ENCODE measurements around the gene JAG2. TPM values are rescaled to one million over a fixed set of nuclear protein-coding genes. Genes with fewer than 3 reads are reported as not detected.
"Not testable (repeated sequence)": the region's sequence is repeated elsewhere in the genome, so short reads cannot be mapped to it uniquely, and the experiment has no call there.

Gene JAG2
- total RNA-seq, 2 experiments from 2014 or later, result 2.3 to 2.5 TPM

GRCh38 chr14:105123064-105123665, 45.4 kb downstream of the JAG2 start:
- Mint-ChIP-seq H3K27me3 (peaks cover 27% of the 10 kb centered on the region), H3K9me3 (peaks cover 17% of the 10 kb centered on the region), H3K4me3 (no peak overlapping the region), H3K36me3 (no peaks in the 10 kb centered on the region), H3K4me1 (no peaks in the 10 kb centered on the region), H3K27ac (no peak overlapping the region)
- no peak for DNase-seq

GRCh38 chr14:105120056-105120455, 48.5 kb downstream of the JAG2 start:
- no peaks in the 10 kb centered on the region for H3K4me1 Mint-ChIP-seq
- DNase-seq, result no peak
- H3K9me3 Mint-ChIP-seq, result peaks cover 17% of the 10 kb centered on the region
- peaks cover 20% of the 10 kb centered on the region for H3K27me3 Mint-ChIP-seq
- H3K4me3 Mint-ChIP-seq, result no peak overlapping the region
- no peaks in the 10 kb centered on the region for H3K36me3 Mint-ChIP-seq
- no peak overlapping the region for H3K27ac Mint-ChIP-seq

GRCh38 chr14:105119408-105120025, 49.1 kb downstream of the JAG2 start:
- H3K4me1 Mint-ChIP-seq, result no peaks in the 10 kb centered on the region
- H3K4me3 Mint-ChIP-seq, result no peak overlapping the region
- peaks cover 17% of the 10 kb centered on the region for H3K9me3 Mint-ChIP-seq
- DNase-seq, result no peak
- H3K27me3 Mint-ChIP-seq, result peaks cover 20% of the 10 kb centered on the region
- no peaks in the 10 kb centered on the region for H3K36me3 Mint-ChIP-seq
- H3K27ac Mint-ChIP-seq, result no peak overlapping the region

GRCh38 chr14:105118646-105119407, 49.7 kb downstream of the JAG2 start:
- DNase-seq, result no peak
- peaks cover 19% of the 10 kb centered on the region for H3K27me3 Mint-ChIP-seq

DNA sequence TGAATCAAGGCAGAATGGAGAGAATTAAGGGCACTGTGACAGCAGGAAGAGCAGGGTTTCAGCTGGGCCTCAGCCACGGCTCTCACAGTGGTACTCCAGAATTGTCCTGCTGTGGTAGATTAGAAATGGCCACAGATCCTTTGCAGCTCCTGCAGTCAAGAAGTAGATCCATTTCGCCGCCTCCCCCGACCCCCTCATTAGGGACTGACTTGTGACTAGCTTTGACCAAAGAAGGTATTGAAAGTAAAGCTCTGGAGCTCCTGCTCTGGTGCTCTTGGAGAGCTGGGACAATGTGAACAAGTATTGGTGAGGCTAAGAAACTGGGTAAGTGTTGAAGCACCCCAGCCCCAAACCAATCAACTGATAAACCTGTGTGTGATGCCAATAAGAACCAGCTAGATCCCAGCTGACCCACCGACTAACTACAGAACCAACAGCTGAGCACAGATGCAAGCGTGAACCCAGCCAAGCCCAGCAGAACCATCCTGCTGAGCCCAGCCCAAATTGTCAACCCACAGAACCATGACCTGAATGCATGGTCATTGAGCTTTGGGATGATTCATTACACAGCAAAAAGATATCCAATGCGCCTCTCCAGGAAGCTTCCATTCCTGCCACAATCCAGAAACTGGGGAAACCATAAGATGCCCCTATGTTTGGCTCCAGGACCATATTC, 50.7 kb downstream of the JAG2 start:
- peaks cover 16% of the 10 kb centered on the region for H3K9me3 Mint-ChIP-seq
- no peaks in the 10 kb centered on the region for H3K36me3 Mint-ChIP-seq
- DNase-seq, result no peak
- peaks cover 14% of the 10 kb centered on the region for H3K27me3 Mint-ChIP-seq
- H3K27ac Mint-ChIP-seq, result no peak overlapping the region
- no peaks in the 10 kb centered on the region for H3K4me1 Mint-ChIP-seq
- no peak overlapping the region for H3K4me3 Mint-ChIP-seq

More at GRCh38 chr14:105118646-105119407, 49.7 kb downstream of the JAG2 start:
- H3K36me3 Mint-ChIP-seq, result no peaks in the 10 kb centered on the region
- peaks cover 17% of the 10 kb centered on the region for H3K9me3 Mint-ChIP-seq
- no peak overlapping the region for H3K27ac Mint-ChIP-seq
- no peak overlapping the region for H3K4me3 Mint-ChIP-seq
- no peaks in the 10 kb centered on the region for H3K4me1 Mint-ChIP-seq

DNA sequence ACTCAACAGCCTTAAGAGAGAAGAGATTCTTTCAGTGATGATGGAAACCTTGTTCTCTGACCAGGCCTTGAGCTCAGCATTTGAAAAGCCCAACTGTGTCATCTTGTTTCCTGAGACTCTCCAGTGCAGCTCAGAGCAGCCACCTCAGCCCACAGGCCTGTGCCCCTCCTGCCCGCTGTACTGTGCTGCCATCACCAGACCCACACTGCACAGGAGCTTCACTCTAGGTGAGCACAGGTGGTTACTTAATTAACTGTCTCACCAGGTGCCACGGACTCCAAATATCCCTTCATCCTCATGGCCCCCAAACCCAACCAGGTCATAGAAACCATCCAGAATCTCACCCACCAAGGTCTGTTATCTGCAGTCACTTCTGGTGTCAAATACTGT, 51.3 kb downstream of the JAG2 start:
- Mint-ChIP-seq H3K4me1 (no peaks in the 10 kb centered on the region), H3K36me3 (no peaks in the 10 kb centered on the region), H3K27me3 (peaks cover 14% of the 10 kb centered on the region), H3K9me3 (peaks cover 14% of the 10 kb centered on the region), H3K27ac (no peak overlapping the region), H3K4me3 (no peak overlapping the region)
- no peak for DNase-seq

- H3K27ac Mint-ChIP-seq, result no peak overlapping the region
- H3K27me3 Mint-ChIP-seq, result peaks cover 14% of the 10 kb centered on the region
- H3K4me1 Mint-ChIP-seq, result no peaks in the 10 kb centered on the region
- DNase-seq, result no peak
- peaks cover 9% of the 10 kb centered on the region for H3K9me3 Mint-ChIP-seq
- H3K36me3 Mint-ChIP-seq, result no peaks in the 10 kb centered on the region
- no peak overlapping the region for H3K4me3 Mint-ChIP-seq
Measured at GRCh38 chr14:105116451-105117256, 51.9 kb downstream of the JAG2 start.

- H3K4me3 Mint-ChIP-seq, H3K36me3 Mint-ChIP-seq, H3K27ac Mint-ChIP-seq, H3K9me3 Mint-ChIP-seq, H3K4me1 Mint-ChIP-seq, DNase-seq: not testable (repeated sequence)
- peaks cover 25% of the 10 kb centered on the region for H3K27me3 Mint-ChIP-seq
Measured at GRCh38 chr14:105109243-105109642, 59.3 kb downstream of the JAG2 start.

- no peak for DNase-seq
- peaks cover 32% of the 10 kb centered on the region for H3K27me3 Mint-ChIP-seq
- no peaks in the 10 kb centered on the region for H3K4me1 Mint-ChIP-seq
- H3K9me3 Mint-ChIP-seq, result no peaks in the 10 kb centered on the region
- no peak overlapping the region for H3K4me3 Mint-ChIP-seq
- no peaks in the 10 kb centered on the region for H3K36me3 Mint-ChIP-seq
- H3K27ac Mint-ChIP-seq, result no peak overlapping the region
Measured at GRCh38 chr14:105108516-105108864, 60.1 kb downstream of the JAG2 start.

DNA sequence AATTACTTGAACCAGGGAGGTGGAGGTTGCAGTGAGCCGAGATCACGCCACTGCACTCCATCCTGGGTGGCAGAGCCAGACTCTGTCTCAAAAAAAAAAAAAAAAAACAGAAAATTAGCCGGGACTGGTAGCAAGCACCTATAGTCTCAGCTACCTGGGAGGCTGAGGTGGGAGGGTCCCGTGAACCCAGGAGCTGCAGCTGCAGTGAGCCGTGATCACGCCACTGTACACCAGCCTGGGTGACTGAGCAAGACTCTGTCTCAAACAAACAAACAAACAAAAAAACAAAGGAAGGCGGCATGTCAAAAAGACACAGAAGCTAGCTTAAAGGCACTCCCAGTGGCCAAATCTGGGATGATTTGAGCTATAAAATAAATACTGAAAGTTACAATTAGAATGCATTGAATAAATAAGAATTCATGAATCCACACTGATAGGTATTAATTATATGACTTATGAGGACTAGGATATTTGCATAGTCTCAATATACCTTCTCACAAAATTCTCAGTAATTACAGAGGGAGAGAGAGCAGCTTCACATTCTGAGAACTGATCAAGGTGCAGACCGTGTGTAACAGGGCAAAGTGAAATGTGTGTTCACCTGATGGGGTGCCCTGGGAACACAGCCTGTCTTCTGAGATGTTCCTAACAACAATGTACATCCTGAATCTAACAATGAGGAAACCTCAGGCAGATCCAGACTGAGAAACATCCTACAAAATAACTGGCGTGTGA, 60.6 kb downstream of the JAG2 start:
- DNase-seq, result no peak
- Mint-ChIP-seq H3K36me3 (no peaks in the 10 kb centered on the region), H3K9me3 (no peaks in the 10 kb centered on the region), H3K4me3 (no peak overlapping the region), H3K27me3 (peaks cover 34% of the 10 kb centered on the region), H3K4me1 (no peaks in the 10 kb centered on the region), H3K27ac (no peak overlapping the region)

DNA sequence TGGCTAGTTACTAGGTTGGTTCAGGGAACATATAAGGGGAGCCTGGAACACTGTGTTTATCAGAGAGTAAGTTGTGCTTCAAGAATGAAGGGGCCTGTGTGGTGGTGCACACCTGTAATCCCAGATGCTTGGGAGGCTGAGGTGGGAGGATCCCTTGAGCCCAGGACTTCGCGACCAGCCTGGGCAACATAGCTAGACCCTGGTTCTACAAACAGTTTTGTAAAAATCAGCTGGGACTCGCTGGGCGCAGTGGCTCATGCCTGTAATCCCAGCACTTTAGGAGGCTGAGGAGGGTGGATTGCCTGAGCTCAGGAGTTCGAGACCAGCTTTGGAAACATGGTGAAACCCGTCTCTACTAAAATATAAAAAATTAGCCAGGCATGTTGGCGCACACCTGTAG, 61.2 kb downstream of the JAG2 start:
- no peak for DNase-seq
- Mint-ChIP-seq H3K9me3 (no peaks in the 10 kb centered on the region), H3K4me3 (no peak overlapping the region), H3K4me1 (no peaks in the 10 kb centered on the region), H3K27ac (no peak overlapping the region), H3K27me3 (peaks cover 40% of the 10 kb centered on the region), H3K36me3 (no peaks in the 10 kb centered on the region)

GRCh38 chr14:105105158-105105557, 63.4 kb downstream of the JAG2 start:
- Mint-ChIP-seq H3K27ac (no peak overlapping the region), H3K27me3 (peaks cover 40% of the 10 kb centered on the region), H3K4me1 (no peaks in the 10 kb centered on the region), H3K36me3 (no peaks in the 10 kb centered on the region), H3K4me3 (no peak overlapping the region), H3K9me3 (no peaks in the 10 kb centered on the region)
- no peak for DNase-seq

GRCh38 chr14:105102893-105103292, 65.7 kb downstream of the JAG2 start:
- Mint-ChIP-seq H3K4me1 (no peaks in the 10 kb centered on the region), H3K9me3 (peaks cover 3% of the 10 kb centered on the region), H3K27ac (no peak overlapping the region), H3K4me3 (no peak overlapping the region), H3K36me3 (no peaks in the 10 kb centered on the region), H3K27me3 (peaks cover 31% of the 10 kb centered on the region)
- no peak for DNase-seq

DNA sequence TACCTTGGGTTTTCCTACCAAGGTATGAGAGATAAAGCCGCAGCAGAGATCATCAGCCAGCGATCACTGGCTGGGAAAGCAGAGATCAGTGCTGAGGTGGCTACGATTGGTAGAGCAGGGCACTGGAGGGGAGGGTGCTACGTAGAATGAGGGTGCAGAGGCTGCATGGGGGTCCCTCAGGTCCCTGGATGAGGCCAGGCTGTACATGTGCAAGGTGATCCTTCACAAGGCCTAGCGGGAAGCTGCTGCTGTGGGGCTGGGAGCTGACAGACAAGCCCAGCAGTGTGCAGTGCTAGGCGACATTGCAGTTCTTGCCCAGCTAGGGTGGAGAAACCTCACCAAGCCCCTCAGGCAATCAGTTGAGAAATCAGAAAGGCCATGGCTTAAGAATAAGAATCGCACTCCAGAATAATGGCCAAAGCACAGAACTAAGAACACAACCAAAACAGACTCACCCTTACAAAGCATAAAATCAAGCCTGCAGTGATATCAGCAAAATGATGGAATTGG, 66.2 kb downstream of the JAG2 start:
- Mint-ChIP-seq H3K4me3 (no peak overlapping the region), H3K9me3 (peaks cover 3% of the 10 kb centered on the region), H3K4me1 (no peaks in the 10 kb centered on the region), H3K27ac (no peak overlapping the region), H3K27me3 (peaks cover 29% of the 10 kb centered on the region), H3K36me3 (no peaks in the 10 kb centered on the region)
- no peak for DNase-seq
